Activated CD4-positive, alpha-beta memory T cell treated with anti-CD3 and anti-CD28 coated beads for 36 hours (primary cell): ENCODE results near the gene SDK1. TPM values are rescaled to one million over a fixed set of nuclear protein-coding genes. Genes with fewer than 3 reads are reported as not detected.
"Not testable (repeated sequence)": the region's sequence is repeated elsewhere in the genome, so short reads cannot be mapped to it uniquely, and the experiment has no call there.

Experiments used
- CTCF ChIA-PET: fragments of 350-600 bp; sonication (Branson Sonifier 250); formaldehyde crosslinking; loops from one replicate; lab custom pipeline; 2021; ENCODE audit warnings: antibody characterized with exemption, inconsistent platforms; lab: Charles Lee
- POLR2A ChIA-PET: fragments of 350-600 bp; sonication (Branson Sonifier 250); formaldehyde crosslinking; loops from one replicate; lab custom pipeline; 2021; ENCODE audit warnings: antibody characterized with exemption; lab: Charles Lee
- DNase-seq: peaks from one replicate; pipeline ENCODE4 v3.0.0-alpha.2; 2020
- H3K27ac Mint-ChIP-seq: one replicate; pipeline ENCODE4 v1.8.0; 2021; ENCODE audit warnings: mixed read lengths
- H3K27me3 Mint-ChIP-seq: one replicate; pipeline ENCODE4 v1.8.0; 2021; ENCODE audit warnings: mixed read lengths
- H3K36me3 Mint-ChIP-seq: one replicate; pipeline ENCODE4 v1.8.0; 2021; ENCODE audit warnings: mixed read lengths
- H3K4me1 Mint-ChIP-seq: one replicate; pipeline ENCODE4 v1.8.0; 2021; ENCODE audit warnings: low read depth, mixed read lengths
- H3K4me3 Mint-ChIP-seq: one replicate; pipeline ENCODE4 v1.8.0; 2021; ENCODE audit warnings: mild to moderate bottlenecking, mixed read lengths
- H3K9me3 Mint-ChIP-seq: one replicate; pipeline ENCODE4 v1.8.0; 2021; ENCODE audit warnings: mixed read lengths
- intact Hi-C: fragments of 100-400 bp; cut with micrococcal nuclease; formaldehyde crosslinking; loops from one replicate; pipeline ENCODE4 v1.15.1; 2023
- total RNA-seq, 2 experiments: library from RNA; stranded (reverse); gene quantifications; one replicate each; pipeline ENCODE4 v1.2.3, GENCODE V29; 2021

Gene SDK1
- total RNA-seq, 2 experiments from 2014 or later = 0.14 to 0.24 TPM

- intact Hi-C loops = no loop called here
- Mint-ChIP-seq H3K36me3 (no peaks in the 10 kb centered on the region), H3K27ac (no peak overlapping the region), H3K27me3 (peaks cover 3% of the 10 kb centered on the region), H3K9me3 (no peaks in the 10 kb centered on the region), H3K4me3 (no peak overlapping the region), H3K4me1 (no peaks in the 10 kb centered on the region)
- ChIA-PET POLR2A (no interaction called here), CTCF (no interaction called here)
- no peak for DNase-seq
Observed at GRCh38 chr7:4307316-4308204, 1006.5 kb downstream of the SDK1 start.

DNA sequence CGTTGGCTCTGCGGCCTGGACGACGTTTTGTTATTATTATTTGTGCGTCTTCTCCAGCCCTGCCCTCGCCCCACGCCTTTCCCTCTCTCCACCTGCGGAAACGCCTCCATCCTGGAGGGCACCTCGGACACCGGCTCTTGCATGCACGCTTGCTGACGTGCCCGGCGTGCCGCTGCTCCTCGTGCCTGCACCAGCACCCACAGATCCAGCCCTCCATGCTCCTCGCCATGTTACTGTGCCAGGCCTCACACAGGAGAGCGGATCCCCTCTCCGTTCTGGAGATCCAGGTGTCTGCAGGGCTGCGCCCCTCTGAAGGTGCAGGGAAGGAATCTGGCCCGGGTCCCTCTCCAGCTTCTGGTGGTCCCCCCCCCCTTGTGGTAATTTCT is 1007.1 kb downstream of the SDK1 start:
- H3K36me3 Mint-ChIP-seq = no peaks in the 10 kb centered on the region
- no peaks in the 10 kb centered on the region for H3K9me3 Mint-ChIP-seq
- no peaks in the 10 kb centered on the region for H3K4me1 Mint-ChIP-seq
- intact Hi-C loops = no loop called here
- DNase-seq = no peak
- peaks cover 3% of the 10 kb centered on the region for H3K27me3 Mint-ChIP-seq
- ChIA-PET CTCF (no interaction called here), POLR2A (no interaction called here)
- H3K27ac Mint-ChIP-seq = no peak overlapping the region
- H3K4me3 Mint-ChIP-seq = no peak overlapping the region

GRCh38 chr7:4313911-4314310 is 1012.9 kb downstream of the SDK1 start:
- DNase-seq, H3K27ac Mint-ChIP-seq, H3K36me3 Mint-ChIP-seq, H3K4me3 Mint-ChIP-seq, POLR2A ChIA-PET, H3K4me1 Mint-ChIP-seq, H3K9me3 Mint-ChIP-seq, H3K27me3 Mint-ChIP-seq, CTCF ChIA-PET, intact Hi-C loops: not testable (repeated sequence)

- H3K27ac Mint-ChIP-seq, DNase-seq, H3K27me3 Mint-ChIP-seq, intact Hi-C loops, H3K36me3 Mint-ChIP-seq, CTCF ChIA-PET, H3K4me1 Mint-ChIP-seq, H3K4me3 Mint-ChIP-seq, POLR2A ChIA-PET, H3K9me3 Mint-ChIP-seq: not testable (repeated sequence)
Observed at GRCh38 chr7:4314316-4314715, 1013.3 kb downstream of the SDK1 start.
